ENCODE results near the gene HYAL2.
A peak's percentile ranks its signal among the peaks of the same experiment; 100 is the strongest.

The HYAL2 gene

GRCh38 chr3:50299929-50300680 lies 22.4 kb downstream of the HYAL2 start (continued):
- TF ChIP-seq, protein P1, sequence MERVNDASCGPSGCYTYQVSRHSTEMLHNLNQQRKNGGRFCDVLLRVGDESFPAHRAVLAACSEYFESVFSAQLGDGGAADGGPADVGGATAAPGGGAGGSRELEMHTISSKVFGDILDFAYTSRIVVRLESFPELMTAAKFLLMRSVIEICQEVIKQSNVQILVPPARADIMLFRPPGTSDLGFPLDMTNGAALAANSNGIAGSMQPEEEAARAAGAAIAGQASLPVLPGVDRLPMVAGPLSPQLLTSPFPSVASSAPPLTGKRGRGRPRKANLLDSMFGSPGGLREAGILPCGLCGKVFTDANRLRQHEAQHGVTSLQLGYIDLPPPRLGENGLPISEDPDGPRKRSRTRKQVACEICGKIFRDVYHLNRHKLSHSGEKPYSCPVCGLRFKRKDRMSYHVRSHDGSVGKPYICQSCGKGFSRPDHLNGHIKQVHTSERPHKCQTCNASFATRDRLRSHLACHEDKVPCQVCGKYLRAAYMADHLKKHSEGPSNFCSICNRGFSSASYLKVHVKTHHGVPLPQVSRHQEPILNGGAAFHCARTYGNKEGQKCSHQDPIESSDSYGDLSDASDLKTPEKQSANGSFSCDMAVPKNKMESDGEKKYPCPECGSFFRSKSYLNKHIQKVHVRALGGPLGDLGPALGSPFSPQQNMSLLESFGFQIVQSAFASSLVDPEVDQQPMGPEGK (CRISPR knock-in tag; IDR thresholded peaks at IDR 0.05; ENCODE audit: borderline replicate concordance), result no peak
- TF ChIP-seq GLIS3 (CRISPR knock-in tag; IDR thresholded peaks at IDR 0.05), result no peak

DNA sequence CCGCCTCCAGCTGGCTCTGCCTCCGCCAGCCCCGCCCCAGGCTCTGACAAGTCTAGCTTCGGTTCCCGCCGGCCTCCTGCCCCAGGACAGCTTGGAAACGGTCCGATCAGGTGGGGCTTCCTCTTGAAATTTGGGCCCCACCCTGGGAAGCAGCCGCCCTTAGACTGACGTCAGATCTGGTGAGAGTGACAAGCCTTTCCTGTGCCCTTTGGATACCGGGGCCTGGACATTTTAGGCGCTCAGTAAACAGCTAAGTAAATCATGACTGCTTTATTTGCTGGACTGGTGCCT lies 23.0 kb downstream of the HYAL2 start:
- no peak for ATAC-seq
- no peak for TF ChIP-seq ZFP3 (CRISPR knock-in tag; IDR thresholded peaks at IDR 0.05)
- no peak for TF ChIP-seq ESRRG (CRISPR knock-in tag; IDR thresholded peaks at IDR 0.05)
- no peak for TF ChIP-seq ZFP30 (CRISPR knock-in tag; IDR thresholded peaks at IDR 0.05)
- TF ChIP-seq CSRNP3 (CRISPR knock-in tag; IDR thresholded peaks at IDR 0.05), result no peak
- no peak for TF ChIP-seq RARB (CRISPR knock-in tag; IDR thresholded peaks at IDR 0.05)
- no peak for TF ChIP-seq ZC3H10 (CRISPR knock-in tag; IDR thresholded peaks at IDR 0.05)
- TF ChIP-seq CREB5 (CRISPR knock-in tag; IDR thresholded peaks at IDR 0.05; ENCODE audit: low read depth), result no peak

- peak; percentile 90 for ATAC-seq
- TF ChIP-seq ZNF8 (CRISPR knock-in tag; IDR thresholded peaks at IDR 0.05) (peak; percentile 93), RARB (CRISPR knock-in tag; IDR thresholded peaks at IDR 0.05) (no peak), ZFP3 (CRISPR knock-in tag; IDR thresholded peaks at IDR 0.05) (0 out of 2 replicates have a peak, but pooled peaks have one; percentile 26), ARNTL (CRISPR knock-in tag; IDR thresholded peaks at IDR 0.05; ENCODE audit: borderline replicate concordance, low read depth) (no peak), PPARA (CRISPR knock-in tag; IDR thresholded peaks at IDR 0.05; ENCODE audit: borderline replicate concordance) (no peak)
- TF ChIP-seq, protein P1 (CRISPR knock-in tag; IDR thresholded peaks at IDR 0.05; ENCODE audit: borderline replicate concordance), result no peak
These were observed 23.5 kb downstream of the HYAL2 start, which contains the start of the genes HYAL3 and NAA80 for GRCh38 chr3:50298836-50299637. HYAL3 (minus strand) TSS chr3:50299405; CDS start chr3:50295602, 3,803 bp downstream. NAA80 (minus strand) TSS chr3:50299405; CDS start chr3:50297463, 1,942 bp downstream.

GRCh38 chr3:50297896-50298725 lies 24.4 kb downstream of the HYAL2 start:
- no peak for ATAC-seq
- TF ChIP-seq ARNTL (CRISPR knock-in tag; IDR thresholded peaks at IDR 0.05; ENCODE audit: borderline replicate concordance, low read depth) (no peak), TCF4 (CRISPR knock-in tag; IDR thresholded peaks at IDR 0.05; ENCODE audit: borderline replicate concordance) (no peak), ZNF565 (CRISPR knock-in tag; conservative IDR thresholded peaks at IDR 0.05; ENCODE audit: low read depth) (no peak), ZNF70 (CRISPR knock-in tag; IDR thresholded peaks at IDR 0.05) (no peak), SNAI2 (CRISPR knock-in tag; IDR thresholded peaks at IDR 0.05) (no peak), ZNF8 (CRISPR knock-in tag; IDR thresholded peaks at IDR 0.05) (no peak), OSR1 (CRISPR knock-in tag; IDR thresholded peaks at IDR 0.05) (no peak), ZFP3 (CRISPR knock-in tag; IDR thresholded peaks at IDR 0.05) (no peak), CREB5 (CRISPR knock-in tag; IDR thresholded peaks at IDR 0.05; ENCODE audit: low read depth) (no peak), CSDC2 (CRISPR knock-in tag; IDR thresholded peaks at IDR 0.05) (no peak), ISL1 (CRISPR knock-in tag; IDR thresholded peaks at IDR 0.05) (no peak)
- TF ChIP-seq, protein P1 (CRISPR knock-in tag; IDR thresholded peaks at IDR 0.05; ENCODE audit: borderline replicate concordance), result no peak
- TF ChIP-seq, protein P2, sequence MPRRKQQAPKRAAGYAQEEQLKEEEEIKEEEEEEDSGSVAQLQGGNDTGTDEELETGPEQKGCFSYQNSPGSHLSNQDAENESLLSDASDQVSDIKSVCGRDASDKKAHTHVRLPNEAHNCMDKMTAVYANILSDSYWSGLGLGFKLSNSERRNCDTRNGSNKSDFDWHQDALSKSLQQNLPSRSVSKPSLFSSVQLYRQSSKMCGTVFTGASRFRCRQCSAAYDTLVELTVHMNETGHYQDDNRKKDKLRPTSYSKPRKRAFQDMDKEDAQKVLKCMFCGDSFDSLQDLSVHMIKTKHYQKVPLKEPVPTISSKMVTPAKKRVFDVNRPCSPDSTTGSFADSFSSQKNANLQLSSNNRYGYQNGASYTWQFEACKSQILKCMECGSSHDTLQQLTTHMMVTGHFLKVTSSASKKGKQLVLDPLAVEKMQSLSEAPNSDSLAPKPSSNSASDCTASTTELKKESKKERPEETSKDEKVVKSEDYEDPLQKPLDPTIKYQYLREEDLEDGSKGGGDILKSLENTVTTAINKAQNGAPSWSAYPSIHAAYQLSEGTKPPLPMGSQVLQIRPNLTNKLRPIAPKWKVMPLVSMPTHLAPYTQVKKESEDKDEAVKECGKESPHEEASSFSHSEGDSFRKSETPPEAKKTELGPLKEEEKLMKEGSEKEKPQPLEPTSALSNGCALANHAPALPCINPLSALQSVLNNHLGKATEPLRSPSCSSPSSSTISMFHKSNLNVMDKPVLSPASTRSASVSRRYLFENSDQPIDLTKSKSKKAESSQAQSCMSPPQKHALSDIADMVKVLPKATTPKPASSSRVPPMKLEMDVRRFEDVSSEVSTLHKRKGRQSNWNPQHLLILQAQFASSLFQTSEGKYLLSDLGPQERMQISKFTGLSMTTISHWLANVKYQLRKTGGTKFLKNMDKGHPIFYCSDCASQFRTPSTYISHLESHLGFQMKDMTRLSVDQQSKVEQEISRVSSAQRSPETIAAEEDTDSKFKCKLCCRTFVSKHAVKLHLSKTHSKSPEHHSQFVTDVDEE (CRISPR knock-in tag; IDR thresholded peaks at IDR 0.05), result no peak

Measured in SK-N-SH treated with all-trans-retinoic acid at 6 μM for 48 hours (cell line).